AG04450 (cell line): ENCODE measurements around the gene MBD5. TPM values are rescaled to one million over a fixed set of nuclear protein-coding genes. Genes with fewer than 3 reads are reported as not detected.

Experiments used
- CTCF ChIA-PET: fragments of 300-600, 350-600 bp; formaldehyde crosslinking; extraction: SDS; loops from one replicate; lab custom pipeline; 2022; ENCODE audit warnings: antibody characterized with exemption, inconsistent platforms; lab: Charles Lee
- POLR2A ChIA-PET: fragments of 350-600 bp; formaldehyde crosslinking; extraction: SDS; loops from one replicate; lab custom pipeline; 2021; ENCODE audit warnings: antibody characterized with exemption, inconsistent platforms; lab: Yijun Ruan, JAX
- DNase-seq: peaks from one replicate; pipeline ENCODE4 v3.0.0-alpha.2; 2011; ENCODE audit warnings: low read depth, low spot score
- H3K27ac ChIP-seq: one replicate; pipeline ENCODE4 v1.5.1; 2012; ENCODE audit warnings: low read depth, low read length, control low read depth
- H3K27me3 ChIP-seq: one replicate; pipeline ENCODE4 v1.6.0; 2012; ENCODE audit warnings: low read length; ENCODE audit not compliant: control insufficient read depth, insufficient read depth
- H3K4me3 ChIP-seq: 2 replicates; pipeline ENCODE4 v1.5.1; 2011; ENCODE audit warnings: mild to moderate bottlenecking, low read depth, low read length, control low read depth
- H3K9me3 ChIP-seq: 2 replicates; pipeline ENCODE4 v1.5.1; 2012; ENCODE audit warnings: low read length; ENCODE audit not compliant: control insufficient read depth, insufficient read depth
- CTCF ChIP-seq: IDR thresholded peaks from 2 replicates; pipeline ENCODE4 v1.5.1; 2011; ENCODE audit warnings: low read depth, low read length, control low read depth, inconsistent platforms
- polyA plus RNA-seq: library from polyadenylated mRNA; depleted of rRNA; stranded (reverse); fragments of >200 nt; gene quantifications from 2 replicates; pipeline ENCODE4 v1.2.3, GENCODE V29; 2011

Gene MBD5
- polyA plus RNA-seq, 1 experiment, result 40.4 TPM

- Histone ChIP-seq H3K9me3 (no peaks in the 10 kb centered on the region), H3K4me3 (no peak overlapping the region), H3K27ac (no peak overlapping the region), H3K27me3 (no peaks in the 10 kb centered on the region)
- ChIA-PET POLR2A (interaction anchor here (0.6 to 1.4 kb wide), 2 partner anchors 10 to 11 kb away, joined by 3 to 4 read pairs; partner anchors contain the start of genes MBD5 and ORC4), CTCF (no interaction called here)
- TF ChIP-seq CTCF, result no peak
- no peak for DNase-seq
These were observed 10.3 kb downstream of the MBD5 start for GRCh38 chr2:148031152-148031551.

- POLR2A ChIA-PET, result no interaction called here
These were observed 11.3 kb downstream of the MBD5 start for GRCh38 chr2:148032215-148032614.

GRCh38 chr2:148039783-148040182 is 18.9 kb downstream of the MBD5 start:
- no peak for DNase-seq
- ChIA-PET CTCF (no interaction called here), POLR2A (no interaction called here)
- TF ChIP-seq CTCF, result no peak
- Histone ChIP-seq H3K9me3 (no peaks in the 10 kb centered on the region), H3K4me3 (no peak overlapping the region), H3K27me3 (no peaks in the 10 kb centered on the region), H3K27ac (no peak overlapping the region)

More at GRCh38 chr2:148032215-148032614, 11.3 kb downstream of the MBD5 start:
- Histone ChIP-seq H3K27ac (no peak overlapping the region), H3K9me3 (no peaks in the 10 kb centered on the region), H3K4me3 (no peak overlapping the region), H3K27me3 (no peaks in the 10 kb centered on the region)
- CTCF ChIA-PET, result interaction anchor here (0.8 kb wide), 1 partner anchor 477 kb away, joined by 3 read pairs; no protein-coding TSS in a partner anchor
- no peak for DNase-seq
- no peak for TF ChIP-seq CTCF

GRCh38 chr2:148042219-148042618 is 21.3 kb downstream of the MBD5 start:
- H3K27me3 ChIP-seq, result no peaks in the 10 kb centered on the region
- no peaks in the 10 kb centered on the region for H3K9me3 ChIP-seq
- no peak for TF ChIP-seq CTCF
- ChIA-PET POLR2A (no interaction called here), CTCF (no interaction called here)
- no peak overlapping the region for H3K27ac ChIP-seq
- H3K4me3 ChIP-seq, result no peak overlapping the region
- DNase-seq, result no peak

GRCh38 chr2:148044322-148044721 is 23.4 kb downstream of the MBD5 start:
- Histone ChIP-seq H3K27ac (no peak overlapping the region), H3K9me3 (no peaks in the 10 kb centered on the region), H3K27me3 (no peaks in the 10 kb centered on the region), H3K4me3 (no peak overlapping the region)
- DNase-seq, result no peak
- no peak for TF ChIP-seq CTCF
- POLR2A ChIA-PET, result no interaction called here
- CTCF ChIA-PET, result no interaction called here
